Aorta (tissue), 5 donors: Measurements from ENCODE around the gene DRD1. TPM values are rescaled to one million over a fixed set of nuclear protein-coding genes. Genes with fewer than 3 reads are reported as not detected.
"Not testable (repeated sequence)": the region's sequence is repeated elsewhere in the genome, so short reads cannot be mapped to it uniquely, and the experiment has no call there.

Experiments
- ATAC-seq: fragments of 200-7000 bp; cut with Tn5 transposase; one replicate; pipeline ENCODE4 v1.9.1; 2022; ENCODE audit warnings: moderate library complexity; ENCODE audit not compliant: low FRiP score
- DNase-seq, 2 donors: peaks; one replicate each; pipeline ENCODE4 v3.0.0-alpha.2; 2020
- H3K27ac ChIP-seq, 2 donors: one replicate each; pipeline ENCODE4 v1.5.1; 2013; ENCODE audit warnings: low read length in 2 of 2, mild to moderate bottlenecking in 2 of 2, moderate library complexity in 2 of 2, control low read depth in 1 of 2, inconsistent platforms in 1 of 2, low read depth in 1 of 2
- H3K27me3 ChIP-seq, 2 donors: one replicate each; pipeline ENCODE4 v1.6.1; 2013; ENCODE audit warnings: control low read depth in 1 of 2, low read length in 1 of 2, mild to moderate bottlenecking in 1 of 2, moderate library complexity in 1 of 2; ENCODE audit not compliant: insufficient read depth in 2 of 2, control insufficient read depth in 1 of 2
- H3K36me3 ChIP-seq, 2 donors: one replicate each; pipeline ENCODE4 v1.6.1; 2013; ENCODE audit warnings: control low read depth in 1 of 2, low read length in 1 of 2, mild to moderate bottlenecking in 1 of 2; ENCODE audit not compliant: insufficient read depth in 2 of 2, control insufficient read depth in 1 of 2
- H3K4me1 ChIP-seq, 2 donors: one replicate each; pipeline ENCODE4 v1.6.1; 2013; ENCODE audit warnings: low read length in 2 of 2, control low read depth in 1 of 2, mild to moderate bottlenecking in 1 of 2, moderate library complexity in 1 of 2; ENCODE audit not compliant: insufficient read depth in 2 of 2, control insufficient read depth in 1 of 2
- H3K4me3 ChIP-seq, 2 donors: one replicate each; pipeline ENCODE4 v1.5.1; 2013; ENCODE audit warnings: low read length in 2 of 2, control low read depth in 1 of 2, mild to moderate bottlenecking in 1 of 2
- H3K9me3 ChIP-seq: one replicate; pipeline ENCODE4 v1.6.1; 2013; ENCODE audit warnings: mild to moderate bottlenecking, low read length; ENCODE audit not compliant: control insufficient read depth
- WGBS, 2 donors: extraction: QIAGEN DNeasy Blood & Tissue Kit; methylation state at CpG; one replicate each; pipeline ENCODE4 v1.1.7; 2013; 5-methylcytosine and 5-hydroxymethylcytosine counted together
- intact Hi-C, 2 donors: fragments of 100-400 bp; cut with DNase I; formaldehyde crosslinking; loops; one replicate each; pipeline versions ENCODE4 v1.14.2 to v1.15.0; 2022
- polyA plus RNA-seq, 2 donors: library from polyadenylated mRNA; stranded (reverse); fragments of 200-250 nt; gene quantifications; one replicate each; pipeline ENCODE4 v1.2.3, GENCODE V29; 2013
- total RNA-seq, 2 donors: library from RNA; stranded (reverse); fragmentation: NEBNext Ultra II Directional; extraction: Animal tissue kit (Norgen Biotek cat#: 25700); gene quantifications; one replicate each; pipeline ENCODE4 v1.2.1, GENCODE V29; 2021
- donor health status: healthy with polysubstance abuse.
- donor health status: Bipolar disorder and iron deficiency.
- donor health status: DM: no; HTN: no; CAD: no.
- donor health status: DM: no; HTN: no; CAD: no.
- donor health status: DM: yes; HTN: yes; CAD: no.

The DRD1 gene
- total and polyA plus RNA-seq, 4 donors = 0.13 to 2.1 (median 0.53) TPM

GRCh38 chr5:175452166-175452565 lies 8.2 kb upstream of the DRD1 start:
- ATAC-seq = no peak
- 94% methylated on average over 2 of the region's 2 CpGs for WGBS, 2 donors
- no peak for DNase-seq
- Histone ChIP-seq H3K9me3 (no peaks in the 10 kb centered on the region), H3K36me3 (no peaks in the 10 kb centered on the region), H3K4me1 (no peaks in the 10 kb centered on the region), H3K27me3 (peaks cover 0 to 2% of the 10 kb centered on the region in 2 donors), H3K27ac (no peak overlapping the region), H3K4me3 (no peak overlapping the region)
- intact Hi-C loops = no loop called here

GRCh38 chr5:175448276-175448675 lies 4.3 kb upstream of the DRD1 start:
- H3K4me3 ChIP-seq = no peak overlapping the region
- ATAC-seq (no peak), DNase-seq (no peak)
- H3K36me3 ChIP-seq = no peaks in the 10 kb centered on the region
- H3K27me3 ChIP-seq = peaks cover 0 to 2% of the 10 kb centered on the region in 2 donors
- WGBS, 2 donors = 84 to 87% methylated on average over 3 of the region's 3 CpGs
- H3K4me1 ChIP-seq = no peaks in the 10 kb centered on the region
- H3K27ac ChIP-seq = no peak overlapping the region
- no peaks in the 10 kb centered on the region for H3K9me3 ChIP-seq
- intact Hi-C loops = loop anchor here in 1 of 2 donors (10.0 kb wide), 2 partner anchors 233 to 393 kb away; no protein-coding TSS in a partner anchor

- WGBS, 2 donors = 55 to 56% methylated on average over 2 of the region's 2 CpGs
- Histone ChIP-seq H3K4me1 (no peaks in the 10 kb centered on the region), H3K27ac (no peak overlapping the region), H3K9me3 (no peaks in the 10 kb centered on the region), H3K36me3 (no peaks in the 10 kb centered on the region), H3K4me3 (no peak overlapping the region), H3K27me3 (peaks cover 0 to 2% of the 10 kb centered on the region in 2 donors)
- intact Hi-C loops = loop anchor here in 1 of 2 donors (10.0 kb wide), 2 partner anchors 233 to 393 kb away; no protein-coding TSS in a partner anchor
- DNase-seq (no peak), ATAC-seq (no peak)
These were observed 3.6 kb upstream of the DRD1 start for GRCh38 chr5:175447571-175447970.

- H3K27ac ChIP-seq, H3K36me3 ChIP-seq, ATAC-seq, H3K9me3 ChIP-seq, H3K4me1 ChIP-seq, H3K4me3 ChIP-seq, H3K27me3 ChIP-seq, DNase-seq: not testable (repeated sequence)
- 92 to 94% methylated on average over 14 of the region's 14 CpGs for WGBS, 2 donors
- intact Hi-C loops = loop anchor here in 1 of 2 donors (10.0 kb wide), 2 partner anchors 232 to 392 kb away; no protein-coding TSS in a partner anchor
These were observed 2.4 kb upstream of the DRD1 start for GRCh38 chr5:175446378-175446777.

GRCh38 chr5:175444905-175445456 lies 999 bp upstream of the DRD1 start:
- WGBS, 2 donors = 30 to 31% methylated on average over 37 of the region's 37 CpGs
- Histone ChIP-seq H3K36me3 (no peaks in the 10 kb centered on the region), H3K9me3 (no peaks in the 10 kb centered on the region), H3K4me1 (no peaks in the 10 kb centered on the region), H3K27me3 (no peaks in the 10 kb centered on the region), H3K4me3 (no peak overlapping the region), H3K27ac (no peak overlapping the region)
- DNase-seq (no peak), ATAC-seq (no peak)
- intact Hi-C loops = loop anchor here (1.0 to 10.0 kb wide), 3 partner anchors 230 to 494 kb away; no protein-coding TSS in a partner anchor

GRCh38 chr5:175443514-175444059 lies 395 bp downstream of the DRD1 start:
- Histone ChIP-seq H3K4me3 (peak overlapping the region; percentile 1 to 9), H3K27me3 (no peaks in the 10 kb centered on the region), H3K27ac (no peak overlapping the region), H3K9me3 (no peaks in the 10 kb centered on the region), H3K36me3 (no peaks in the 10 kb centered on the region), H3K4me1 (no peaks in the 10 kb centered on the region)
- ATAC-seq (no peak), DNase-seq (peak in 1 of 2 donors; percentile 77)
- intact Hi-C loops = loop anchor here (1.0 to 10.0 kb wide), 3 partner anchors 229 to 492 kb away; no protein-coding TSS in a partner anchor
- WGBS, 2 donors = 1 to 2% methylated on average over 28 to 29 of the region's 29 CpGs

- Histone ChIP-seq H3K4me3 (no peak overlapping the region), H3K9me3 (no peaks in the 10 kb centered on the region), H3K36me3 (no peaks in the 10 kb centered on the region), H3K27me3 (no peaks in the 10 kb centered on the region), H3K4me1 (no peaks in the 10 kb centered on the region), H3K27ac (no peak overlapping the region)
- DNase-seq (no peak), ATAC-seq (no peak)
- 86 to 90% methylated on average over 3 of the region's 3 CpGs for WGBS, 2 donors
- intact Hi-C loops = no loop called here
These were observed 5.6 kb downstream of the DRD1 start for GRCh38 chr5:175438234-175438857.

- 85% methylated on average over 8 of the region's 8 CpGs for WGBS, 2 donors
- H3K27me3 ChIP-seq = no peaks in the 10 kb centered on the region
- intact Hi-C loops = no loop called here
- H3K36me3 ChIP-seq = no peaks in the 10 kb centered on the region
- H3K4me1 ChIP-seq = no peaks in the 10 kb centered on the region
- H3K27ac ChIP-seq = no peak overlapping the region
- H3K4me3 ChIP-seq = no peak overlapping the region
- H3K9me3 ChIP-seq = no peaks in the 10 kb centered on the region
- ATAC-seq (no peak), DNase-seq (no peak)
These were observed 7.6 kb downstream of the DRD1 start for GRCh38 chr5:175436359-175436758.

GRCh38 chr5:175434800-175435199 lies 9.2 kb downstream of the DRD1 start:
- no peak for ATAC-seq
- Histone ChIP-seq H3K9me3 (no peaks in the 10 kb centered on the region), H3K27me3 (no peaks in the 10 kb centered on the region), H3K27ac (no peak overlapping the region), H3K4me1 (no peaks in the 10 kb centered on the region), H3K4me3 (no peak overlapping the region), H3K36me3 (no peaks in the 10 kb centered on the region)
- no peak for DNase-seq
- WGBS, 2 donors = 88 to 90% methylated on average over 6 of the region's 6 CpGs
- intact Hi-C loops = no loop called here
